Caco-2 (cell line): ENCODE data around the gene ECHS1. TPM values are rescaled to one million over a fixed set of nuclear protein-coding genes. Genes with fewer than 3 reads are reported as not detected.

Experiments used
- BruUV-seq: library from RNA; stranded (reverse); fragments of 400-500 nt; replicated peaks from 2 replicates; lab custom pipeline; 2021; lab: Mats Ljungman, UMichigan
- CTCF ChIA-PET: fragments of 300-600 bp; sonication (Branson Sonifier 250); formaldehyde crosslinking; loops from one replicate; lab custom pipeline; 2022; ENCODE audit warnings: antibody characterized with exemption; lab: Charles Lee
- POLR2A ChIA-PET: fragments of 300-600 bp; sonication (Branson Sonifier 250); formaldehyde crosslinking; loops from one replicate; lab custom pipeline; 2022; ENCODE audit warnings: antibody characterized with exemption; lab: Charles Lee
- DNase-seq, 2 experiments: peaks; one replicate each; pipeline versions ENCODE4 v3.0.0 to v3.0.0-alpha.2; 2020 to 2022
- H3K27me3 ChIP-seq: replicated peaks from 2 replicates; pipeline ENCODE4 v1.6.0; 2011; ENCODE audit warnings: low read length; ENCODE audit not compliant: control insufficient read depth, insufficient read depth
- H3K36me3 ChIP-seq: 2 replicates; pipeline ENCODE4 v1.5.1; 2011; ENCODE audit warnings: low read length; ENCODE audit not compliant: control insufficient read depth, insufficient read depth
- H3K4me1 ChIP-seq: fragments of 250-450 bp; sonication (Bioruptor Pico); 2 replicates; pipeline ENCODE4 v1.5.1; 2020; ENCODE audit warnings: mild to moderate bottlenecking
- H3K4me3 ChIP-seq: 2 replicates; pipeline ENCODE4 v1.5.1; 2011; ENCODE audit warnings: low read depth, mild to moderate bottlenecking, control low read depth, low read length
- H3K9me3 ChIP-seq: fragments of 250-450 bp; sonication (Bioruptor Pico); 2 replicates; pipeline ENCODE4 v1.5.1; 2020; ENCODE audit warnings: mild to moderate bottlenecking, moderate library complexity
- H3K27ac Mint-ChIP-seq: one replicate; pipeline ENCODE4 v1.8.0; 2022; ENCODE audit warnings: mixed read lengths; ENCODE audit not compliant: unreplicated experiment
- H3K27me3 Mint-ChIP-seq: one replicate; pipeline ENCODE4 v1.8.0; 2022; ENCODE audit warnings: mixed read lengths; ENCODE audit not compliant: insufficient read depth, unreplicated experiment
- H3K36me3 Mint-ChIP-seq: one replicate; pipeline ENCODE4 v1.8.0; 2022; ENCODE audit warnings: mild to moderate bottlenecking, mixed read lengths; ENCODE audit not compliant: insufficient read depth, unreplicated experiment
- H3K4me1 Mint-ChIP-seq: one replicate; pipeline ENCODE4 v1.8.0; 2022; ENCODE audit warnings: low read depth, mixed read lengths; ENCODE audit not compliant: unreplicated experiment
- H3K4me3 Mint-ChIP-seq: one replicate; pipeline ENCODE4 v1.8.0; 2022; ENCODE audit warnings: mild to moderate bottlenecking, moderate library complexity, mixed read lengths; ENCODE audit not compliant: unreplicated experiment
- H3K9me3 Mint-ChIP-seq: one replicate; pipeline ENCODE4 v1.8.0; 2022; ENCODE audit warnings: mixed read lengths; ENCODE audit not compliant: unreplicated experiment
- intact Hi-C: fragments of 100-400 bp; cut with micrococcal nuclease; formaldehyde crosslinking; loops from one replicate; pipeline ENCODE4 v1.10.0; 2022; ENCODE audit not compliant: unreplicated experiment
- total RNA-seq: library from RNA; stranded (reverse); gene quantifications from 2 replicates; pipeline ENCODE4 v1.2.3, GENCODE V29; 2022
- TF ChIP-seq, protein P1 (sequence below), 2 experiments: fragments of 200-600 bp in 1 of 2; IDR thresholded peaks; 1 replicate in 1 of 2; 2 replicates in 1 of 2; pipeline versions ENCODE4 v1.5.1 to v1.8.0; 2011 to 2022; ENCODE audit warnings: antibody characterized with exemption in 1 of 2, control low read depth in 1 of 2, inconsistent platforms in 1 of 2, low read depth in 1 of 2, low read length in 1 of 2, mild to moderate bottlenecking in 1 of 2, moderate library complexity in 1 of 2; ENCODE audit not compliant: insufficient read depth in 1 of 2, severe bottlenecking in 1 of 2, unreplicated experiment in 1 of 2

The ECHS1 gene
- total RNA-seq, 1 experiment from 2014 or later, result 247 TPM

DNA sequence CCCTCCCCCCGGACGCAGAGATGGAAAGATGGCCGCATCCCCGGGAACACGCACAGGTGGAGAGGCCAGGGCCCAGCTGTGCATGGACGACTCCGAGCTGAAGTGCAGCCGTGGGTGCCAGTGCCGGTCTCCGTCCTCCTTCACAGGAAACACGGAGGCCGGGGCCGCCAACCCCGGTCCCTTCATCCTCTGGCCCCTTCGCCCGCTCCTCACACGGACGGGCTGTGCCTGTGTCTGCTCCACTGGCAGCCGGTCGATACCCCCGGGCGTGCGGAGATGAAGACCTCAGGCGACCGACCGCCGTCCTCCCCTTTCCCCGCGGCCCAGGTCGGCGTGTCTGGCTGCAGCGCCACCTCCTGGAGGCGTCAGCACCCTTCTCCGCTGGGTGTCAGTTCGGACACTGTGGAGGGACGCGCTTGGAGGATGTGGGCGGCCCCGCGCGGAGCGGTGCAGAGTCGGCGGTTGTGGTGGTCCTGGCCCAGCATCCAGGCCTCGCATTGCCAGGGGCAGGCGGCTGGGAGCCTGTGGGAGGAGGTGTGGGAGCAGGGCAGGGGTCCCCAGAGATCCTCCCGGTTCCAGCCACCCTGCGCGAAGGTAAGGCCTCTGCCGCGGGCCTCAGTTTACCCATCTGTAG, 54.5 kb downstream of the ECHS1 start:
- POLR2A ChIA-PET, result interaction anchor here (0.5 to 0.6 kb wide), 2 partner anchors 29 to 942 kb away, joined by 3 read pairs; no protein-coding TSS in a partner anchor
- Histone ChIP-seq H3K36me3 (no peaks in the 10 kb centered on the region), H3K9me3 (peaks cover 13% of the 10 kb centered on the region), H3K27me3 (no peaks in the 10 kb centered on the region), H3K4me1 (peaks cover 7% of the 10 kb centered on the region), H3K4me3 (peak overlapping the region; percentile 41)
- peak; percentile 71 to 83 for DNase-seq
- BruUV-seq, result no TSS peak
- intact Hi-C loops, result no loop called here
- Mint-ChIP-seq H3K27ac (no peak overlapping the region), H3K27me3 (peaks cover 3% of the 10 kb centered on the region), H3K36me3 (peaks cover 13% of the 10 kb centered on the region), H3K9me3 (peaks cover 12% of the 10 kb centered on the region), H3K4me1 (peaks cover 7% of the 10 kb centered on the region), H3K4me3 (peak overlapping the region; percentile 59)
- TF ChIP-seq, protein P1, sequence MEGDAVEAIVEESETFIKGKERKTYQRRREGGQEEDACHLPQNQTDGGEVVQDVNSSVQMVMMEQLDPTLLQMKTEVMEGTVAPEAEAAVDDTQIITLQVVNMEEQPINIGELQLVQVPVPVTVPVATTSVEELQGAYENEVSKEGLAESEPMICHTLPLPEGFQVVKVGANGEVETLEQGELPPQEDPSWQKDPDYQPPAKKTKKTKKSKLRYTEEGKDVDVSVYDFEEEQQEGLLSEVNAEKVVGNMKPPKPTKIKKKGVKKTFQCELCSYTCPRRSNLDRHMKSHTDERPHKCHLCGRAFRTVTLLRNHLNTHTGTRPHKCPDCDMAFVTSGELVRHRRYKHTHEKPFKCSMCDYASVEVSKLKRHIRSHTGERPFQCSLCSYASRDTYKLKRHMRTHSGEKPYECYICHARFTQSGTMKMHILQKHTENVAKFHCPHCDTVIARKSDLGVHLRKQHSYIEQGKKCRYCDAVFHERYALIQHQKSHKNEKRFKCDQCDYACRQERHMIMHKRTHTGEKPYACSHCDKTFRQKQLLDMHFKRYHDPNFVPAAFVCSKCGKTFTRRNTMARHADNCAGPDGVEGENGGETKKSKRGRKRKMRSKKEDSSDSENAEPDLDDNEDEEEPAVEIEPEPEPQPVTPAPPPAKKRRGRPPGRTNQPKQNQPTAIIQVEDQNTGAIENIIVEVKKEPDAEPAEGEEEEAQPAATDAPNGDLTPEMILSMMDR (IDR thresholded peaks at IDR 0.05; ENCODE audit: insufficient read depth in 1 of 2, low read depth in 1 of 2, low read length in 1 of 2, severe bottlenecking in 1 of 2, unreplicated experiment in 1 of 2), result peak; percentile 75 to 82
- CTCF ChIA-PET, result interaction anchor here (0.5 kb wide), 1 partner anchor 11 kb away, joined by 3 read pairs; no protein-coding TSS in a partner anchor

DNA sequence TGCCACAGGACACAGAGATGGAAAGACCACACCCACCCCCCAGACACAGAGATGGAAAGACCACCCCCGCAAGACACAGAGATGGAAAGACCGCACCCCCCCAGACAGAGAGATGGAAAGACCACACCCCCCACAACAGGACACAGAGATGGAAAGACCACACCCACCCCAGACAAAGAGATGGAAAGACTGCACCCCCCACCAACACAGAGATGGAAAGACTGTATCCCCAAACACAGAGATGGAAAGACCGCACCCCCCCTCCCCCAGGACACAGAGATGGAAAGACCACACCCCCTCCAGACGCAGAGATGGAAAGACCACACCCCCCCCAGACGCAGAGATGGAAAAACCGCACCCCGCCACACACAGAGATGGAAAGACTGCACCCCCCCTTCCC, 56.4 kb downstream of the ECHS1 start:
- intact Hi-C loops, result no loop called here
- Histone ChIP-seq H3K4me1 (peaks cover 7% of the 10 kb centered on the region), H3K9me3 (peaks cover 10% of the 10 kb centered on the region), H3K4me3 (no peak overlapping the region), H3K27me3 (no peaks in the 10 kb centered on the region), H3K36me3 (no peaks in the 10 kb centered on the region; the same call in 1 of the 2 replicates)
- Mint-ChIP-seq H3K36me3 (peaks cover 13% of the 10 kb centered on the region), H3K4me1 (peaks cover 7% of the 10 kb centered on the region), H3K27me3 (peaks cover 3% of the 10 kb centered on the region), H3K4me3 (no peak overlapping the region), H3K27ac (no peak overlapping the region), H3K9me3 (peaks cover 12% of the 10 kb centered on the region)
- TF ChIP-seq, protein P1 (IDR thresholded peaks at IDR 0.05; ENCODE audit: insufficient read depth in 1 of 2, low read depth in 1 of 2, low read length in 1 of 2, severe bottlenecking in 1 of 2, unreplicated experiment in 1 of 2), result no peak
- no TSS peak for BruUV-seq
- no peak for DNase-seq
- ChIA-PET CTCF (no interaction called here), POLR2A (no interaction called here)

DNA sequence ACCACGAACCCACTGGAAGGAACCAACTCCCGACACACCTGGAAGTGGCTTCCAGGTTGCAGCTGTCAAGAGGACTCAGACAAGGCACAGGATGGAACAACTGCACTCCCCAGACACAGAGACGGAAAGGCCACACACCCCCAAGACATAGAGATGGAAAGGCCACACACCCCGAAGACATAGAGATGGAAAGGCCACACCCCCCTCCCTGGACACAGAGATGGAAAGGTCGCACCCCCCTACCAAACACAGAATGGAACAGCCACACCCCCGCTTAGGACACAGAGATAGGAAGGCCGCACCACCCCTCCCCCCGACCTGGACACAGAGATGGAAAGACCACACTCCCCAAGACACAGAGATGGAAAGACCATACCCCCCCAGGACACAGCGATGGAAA, 56.9 kb downstream of the ECHS1 start:
- H3K36me3 Mint-ChIP-seq, result peaks cover 18% of the 10 kb centered on the region
- H3K36me3 ChIP-seq, result no peaks in the 10 kb centered on the region; the same call in 1 of the 2 replicates
- H3K4me1 Mint-ChIP-seq, result peaks cover 7% of the 10 kb centered on the region
- intact Hi-C loops, result no loop called here
- peaks cover 7% of the 10 kb centered on the region for H3K4me1 ChIP-seq
- TF ChIP-seq, protein P1 (IDR thresholded peaks at IDR 0.05; ENCODE audit: insufficient read depth in 1 of 2, low read depth in 1 of 2, low read length in 1 of 2, severe bottlenecking in 1 of 2, unreplicated experiment in 1 of 2), result no peak
- ChIA-PET POLR2A (interaction anchor here (1.2 kb wide), 1 partner anchor 42 kb away, joined by 3 read pairs; the partner anchor contains the start of gene FUOM), CTCF (no interaction called here)
- H3K9me3 Mint-ChIP-seq, result peaks cover 12% of the 10 kb centered on the region
- no peak overlapping the region for H3K4me3 ChIP-seq
- H3K27ac Mint-ChIP-seq, result no peak overlapping the region
- DNase-seq, result peak in 1 of 2 experiments; percentile 37
- peaks cover 10% of the 10 kb centered on the region for H3K9me3 ChIP-seq
- no TSS peak for BruUV-seq
- H3K27me3 ChIP-seq, result no peaks in the 10 kb centered on the region
- H3K27me3 Mint-ChIP-seq, result peaks cover 3% of the 10 kb centered on the region
- H3K4me3 Mint-ChIP-seq, result no peak overlapping the region
